Activated CD8-positive, alpha-beta memory T cell treated with anti-CD3 and anti-CD28 coated beads for 48 hours (primary cell): ENCODE results near the gene AXIN1.
A peak's percentile ranks its signal among the peaks of the same experiment; 100 is the strongest.
"Not testable (repeated sequence)": the region's sequence is repeated elsewhere in the genome, so short reads cannot be mapped to it uniquely, and the experiment has no call there.

ENCODE experiments used
- DNase-seq, 3 experiments: peaks; one replicate each; pipeline ENCODE4 v3.0.0-alpha.2; 2020; ENCODE audit warnings: low read depth in 2 of 3, low spot score in 2 of 3

Gene AXIN1

GRCh38 chr16:370979-371514 lies 18.5 kb upstream of the AXIN1 start:
- DNase-seq, result no peak

- peak; percentile 83 to 86 (median 83) for DNase-seq
Measured at GRCh38 chr16:370443-370842, 17.9 kb upstream of the AXIN1 start, which contains the start of gene MRPL28. Gene MRPL28 (minus strand): TSS chr16:370538. CDS start chr16:370218, 320 bp downstream.

GRCh38 chr16:369866-370436 lies 17.4 kb upstream of the AXIN1 start:
- no peak for DNase-seq

GRCh38 chr16:369275-369865 lies 16.8 kb upstream of the AXIN1 start:
- no peak for DNase-seq

GRCh38 chr16:368388-369158 lies 16.1 kb upstream of the AXIN1 start:
- DNase-seq, result no peak

GRCh38 chr16:367333-367903 lies 14.9 kb upstream of the AXIN1 start:
- no peak for DNase-seq

GRCh38 chr16:366476-366875 lies 14.0 kb upstream of the AXIN1 start:
- no peak for DNase-seq

GRCh38 chr16:364595-365491 lies 12.3 kb upstream of the AXIN1 start:
- no peak for DNase-seq

GRCh38 chr16:363766-364490 lies 11.4 kb upstream of the AXIN1 start:
- no peak for DNase-seq

- DNase-seq, result no peak
Measured at GRCh38 chr16:363110-363765, 10.7 kb upstream of the AXIN1 start.

- not testable (repeated sequence) for DNase-seq
Measured at GRCh38 chr16:362702-362999, 10.1 kb upstream of the AXIN1 start.

- peak in 1 of 3 experiments; percentile 52 for DNase-seq
Measured at GRCh38 chr16:361872-362701, 9.6 kb upstream of the AXIN1 start.

GRCh38 chr16:361341-361871 lies 8.9 kb upstream of the AXIN1 start:
- no peak for DNase-seq

- no peak for DNase-seq
Measured at GRCh38 chr16:360698-361336, 8.3 kb upstream of the AXIN1 start.

GRCh38 chr16:359871-360697 lies 7.6 kb upstream of the AXIN1 start:
- no peak for DNase-seq

GRCh38 chr16:359067-359763 lies 6.7 kb upstream of the AXIN1 start:
- DNase-seq, result no peak

- no peak for DNase-seq
Measured at GRCh38 chr16:356741-357140, 4.2 kb upstream of the AXIN1 start.
